HUDEP-2 (cell line): ENCODE measurements around the gene DEFB121.
A peak's percentile ranks its signal among the peaks of the same experiment; 100 is the strongest.
"Not testable (repeated sequence)": the region's sequence is repeated elsewhere in the genome, so short reads cannot be mapped to it uniquely, and the experiment has no call there.

ENCODE experiments used
- DNase-seq, 76 experiments: peaks; one replicate each; lab custom pipeline; 2025; ENCODE audit not compliant: unreplicated experiment in 76 of 76; lab: John Stamatoyannopoulos, UW

The DEFB121 gene

GRCh38 chr20:31406115-31406514, at the start of gene DEFB121:
DEFB121 (minus strand) TSS chr20:31406215; CDS start chr20:31406152, 63 bp downstream.
- no peak for DNase-seq

GRCh38 chr20:31454361-31454760, 48.3 kb upstream of the DEFB121 start:
- DNase-seq, result no peak

- no peak for DNase-seq
These were observed 46.6 kb upstream of the DEFB121 start for GRCh38 chr20:31452575-31452974.

- DNase-seq, result no peak
These were observed 43.7 kb upstream of the DEFB121 start for GRCh38 chr20:31449511-31450414.

GRCh38 chr20:31446084-31446819, 40.2 kb upstream of the DEFB121 start:
- no peak for DNase-seq

GRCh38 chr20:31440012-31440659, 34.1 kb upstream of the DEFB121 start, which contains the start of gene DEFB123:
DEFB123 (plus strand) TSS chr20:31440632; CDS start chr20:31440699, 67 bp downstream.
- DNase-seq, result peak in 5 of 76 experiments; percentile 2 to 16 (median 4)

- no peak for DNase-seq
These were observed 24.6 kb upstream of the DEFB121 start for GRCh38 chr20:31430568-31431115.

GRCh38 chr20:31427576-31427975, 21.6 kb upstream of the DEFB121 start:
- not testable (repeated sequence) for DNase-seq

- DNase-seq, result not testable (repeated sequence)
These were observed 21.0 kb upstream of the DEFB121 start for GRCh38 chr20:31426891-31427551.

- no peak for DNase-seq
These were observed 19.8 kb upstream of the DEFB121 start for GRCh38 chr20:31425797-31426196.

- no peak for DNase-seq
These were observed 12.3 kb upstream of the DEFB121 start for GRCh38 chr20:31418307-31418706.

- no peak for DNase-seq
These were observed 9.6 kb upstream of the DEFB121 start for GRCh38 chr20:31415653-31416052.

- no peak for DNase-seq
These were observed 8.4 kb upstream of the DEFB121 start for GRCh38 chr20:31414381-31414780.

- no peak for DNase-seq
These were observed 4.0 kb upstream of the DEFB121 start for GRCh38 chr20:31410011-31410410.

- DNase-seq, result no peak
These were observed 2.1 kb downstream of the DEFB121 start for GRCh38 chr20:31403886-31404285.

- DNase-seq, result no peak
These were observed 11.1 kb downstream of the DEFB121 start for GRCh38 chr20:31394900-31395299.

- DNase-seq, result no peak
These were observed 13.2 kb downstream of the DEFB121 start for GRCh38 chr20:31392836-31393235.

- DNase-seq, result no peak
These were observed 15.5 kb downstream of the DEFB121 start, which contains the start of gene DEFB119 for GRCh38 chr20:31390490-31390889. DEFB119 (minus strand) TSS chr20:31390590; CDS start chr20:31390483, 107 bp downstream.

GRCh38 chr20:31374346-31374745, 31.7 kb downstream of the DEFB121 start:
- DNase-seq, result no peak

- no peak for DNase-seq
These were observed 37.7 kb downstream of the DEFB121 start, which contains the start of gene DEFB118 for GRCh38 chr20:31368301-31368700. DEFB118 (plus strand) TSS chr20:31368601; CDS start chr20:31368651, 50 bp downstream.
